NT2/D1 (cell line): ENCODE results near the gene SH3GL2.

ENCODE experiments used
- DNase-seq: peaks from one replicate; pipeline ENCODE4 v3.0.0-alpha.2; 2011; ENCODE audit warnings: low read depth, low spot score
- H3K27me3 ChIP-seq: 2 replicates; pipeline ENCODE4 v1.6.0; 2011; ENCODE audit warnings: mild to moderate bottlenecking; ENCODE audit not compliant: insufficient read length, insufficient read depth
- H3K36me3 ChIP-seq: 2 replicates; pipeline ENCODE4 v1.6.1; 2011; ENCODE audit warnings: mild to moderate bottlenecking, low read length, mixed read lengths; ENCODE audit not compliant: insufficient read depth, insufficient read length
- H3K4me1 ChIP-seq: 2 replicates; pipeline ENCODE4 v1.5.1; 2011; ENCODE audit not compliant: insufficient read depth, insufficient read length
- H3K4me3 ChIP-seq: 2 replicates; pipeline ENCODE4 v1.5.1; 2011; ENCODE audit warnings: low read depth; ENCODE audit not compliant: insufficient read length
- H3K9ac ChIP-seq: 2 replicates; pipeline ENCODE4 v1.6.0; 2011; ENCODE audit warnings: low read depth; ENCODE audit not compliant: insufficient read length
- H3K9me3 ChIP-seq: 2 replicates; pipeline ENCODE4 v1.5.1; 2011; ENCODE audit warnings: mild to moderate bottlenecking, low read length; ENCODE audit not compliant: insufficient read depth
- SUZ12 ChIP-seq: IDR thresholded peaks from 2 replicates; pipeline ENCODE4 v1.6.1; 2011; ENCODE audit not compliant: insufficient read length, insufficient read depth; ENCODE audit errors: extremely low read depth
- YY1 ChIP-seq: IDR thresholded peaks from 2 replicates; pipeline ENCODE4 v1.6.1; 2011; ENCODE audit not compliant: insufficient read length, insufficient read depth
- ZNF274 ChIP-seq: IDR thresholded peaks from 2 replicates; pipeline ENCODE4 v1.6.1; 2011; ENCODE audit warnings: mild to moderate bottlenecking, low read depth, low read length

SH3GL2 gene

GRCh38 chr9:17588395-17588794, 9.5 kb downstream of the SH3GL2 start:
- Histone ChIP-seq H3K4me3 (no peak overlapping the region), H3K36me3 (no peaks in the 10 kb centered on the region), H3K4me1 (no peaks in the 10 kb centered on the region), H3K9ac (no peak overlapping the region), H3K27me3 (no peaks in the 10 kb centered on the region), H3K9me3 (no peaks in the 10 kb centered on the region)
- no peak for DNase-seq
- TF ChIP-seq ZNF274 (no peak), YY1 (no peak), SUZ12 (no peak)

DNA sequence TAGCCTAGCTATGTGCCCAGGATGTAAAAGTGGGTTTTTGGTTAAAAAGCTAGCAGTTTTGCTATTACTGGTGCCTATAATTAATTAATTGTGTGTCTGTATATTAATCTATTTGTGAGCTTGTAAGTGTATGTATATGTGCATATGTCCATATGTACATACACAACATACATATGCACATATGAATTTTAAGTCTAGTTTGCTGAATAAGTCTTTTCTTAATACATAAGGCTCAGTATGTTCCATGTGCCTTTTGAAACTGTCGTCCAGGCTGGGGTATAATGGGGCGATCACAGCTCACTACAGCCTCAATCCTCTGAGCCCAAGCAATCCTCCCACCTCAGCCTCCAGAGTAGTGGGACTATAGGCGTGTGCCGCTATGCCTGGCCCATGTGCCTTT, 10.1 kb downstream of the SH3GL2 start:
- Histone ChIP-seq H3K27me3 (no peaks in the 10 kb centered on the region), H3K36me3 (no peaks in the 10 kb centered on the region), H3K4me3 (no peak overlapping the region), H3K4me1 (no peaks in the 10 kb centered on the region), H3K9ac (no peak overlapping the region), H3K9me3 (no peaks in the 10 kb centered on the region)
- DNase-seq, result no peak
- no peak for TF ChIP-seq SUZ12
- TF ChIP-seq YY1, result no peak
- no peak for TF ChIP-seq ZNF274

DNA sequence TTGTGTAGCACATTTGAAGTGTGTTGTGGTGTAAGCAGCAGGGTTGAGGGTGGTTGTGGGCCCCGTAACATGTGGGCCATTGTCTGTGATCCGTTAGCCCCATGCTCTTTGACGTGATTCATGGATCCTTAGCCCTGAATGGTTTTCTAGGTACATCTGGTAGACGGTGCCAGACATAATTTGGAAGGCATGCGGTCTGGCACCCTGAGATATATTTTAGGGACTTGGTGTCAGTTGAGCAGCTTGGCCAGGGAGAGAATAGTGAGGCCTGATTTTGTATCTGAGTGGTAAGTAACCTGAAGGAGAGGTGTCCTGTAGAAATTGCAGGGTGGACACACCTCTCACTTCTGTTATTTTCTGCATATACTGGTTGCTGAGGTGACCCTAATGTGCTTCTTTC, 10.9 kb downstream of the SH3GL2 start:
- Histone ChIP-seq H3K4me1 (no peaks in the 10 kb centered on the region), H3K4me3 (no peak overlapping the region), H3K27me3 (no peaks in the 10 kb centered on the region), H3K9ac (no peak overlapping the region), H3K9me3 (no peaks in the 10 kb centered on the region), H3K36me3 (no peaks in the 10 kb centered on the region)
- TF ChIP-seq SUZ12 (no peak), YY1 (no peak), ZNF274 (no peak)
- DNase-seq, result no peak

- Histone ChIP-seq H3K9me3 (no peaks in the 10 kb centered on the region), H3K4me3 (no peak overlapping the region), H3K9ac (no peak overlapping the region), H3K36me3 (no peaks in the 10 kb centered on the region), H3K27me3 (no peaks in the 10 kb centered on the region), H3K4me1 (no peaks in the 10 kb centered on the region)
- no peak for DNase-seq
- TF ChIP-seq SUZ12 (no peak), ZNF274 (no peak), YY1 (no peak)
Observed at GRCh38 chr9:17594961-17595360, 16.1 kb downstream of the SH3GL2 start.

DNA sequence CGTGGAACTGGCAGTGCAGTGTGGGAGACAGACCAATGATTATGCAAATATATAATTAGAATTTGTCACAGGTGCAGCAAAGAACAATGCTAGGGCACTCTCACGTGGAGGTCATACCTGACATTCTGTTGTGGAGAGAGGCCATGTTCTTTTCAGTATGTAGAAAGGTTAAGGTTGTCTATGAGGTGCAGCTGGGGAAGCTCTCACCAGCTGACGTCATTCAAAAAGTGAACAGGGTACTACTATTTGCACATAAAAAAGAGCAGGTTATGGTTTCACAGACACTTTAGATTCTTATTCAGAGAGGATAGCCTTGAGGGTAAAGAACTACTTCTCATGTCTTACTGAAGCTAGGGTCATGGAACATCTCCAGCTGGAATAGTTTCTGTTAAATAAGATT, 19.1 kb downstream of the SH3GL2 start:
- no peak for DNase-seq
- no peaks in the 10 kb centered on the region for H3K36me3 ChIP-seq
- H3K4me1 ChIP-seq, result no peaks in the 10 kb centered on the region
- no peak for TF ChIP-seq ZNF274
- TF ChIP-seq YY1, result no peak
- no peak for TF ChIP-seq SUZ12
- H3K27me3 ChIP-seq, result no peaks in the 10 kb centered on the region
- H3K9ac ChIP-seq, result no peak overlapping the region
- H3K4me3 ChIP-seq, result no peak overlapping the region
- H3K9me3 ChIP-seq, result no peaks in the 10 kb centered on the region

DNA sequence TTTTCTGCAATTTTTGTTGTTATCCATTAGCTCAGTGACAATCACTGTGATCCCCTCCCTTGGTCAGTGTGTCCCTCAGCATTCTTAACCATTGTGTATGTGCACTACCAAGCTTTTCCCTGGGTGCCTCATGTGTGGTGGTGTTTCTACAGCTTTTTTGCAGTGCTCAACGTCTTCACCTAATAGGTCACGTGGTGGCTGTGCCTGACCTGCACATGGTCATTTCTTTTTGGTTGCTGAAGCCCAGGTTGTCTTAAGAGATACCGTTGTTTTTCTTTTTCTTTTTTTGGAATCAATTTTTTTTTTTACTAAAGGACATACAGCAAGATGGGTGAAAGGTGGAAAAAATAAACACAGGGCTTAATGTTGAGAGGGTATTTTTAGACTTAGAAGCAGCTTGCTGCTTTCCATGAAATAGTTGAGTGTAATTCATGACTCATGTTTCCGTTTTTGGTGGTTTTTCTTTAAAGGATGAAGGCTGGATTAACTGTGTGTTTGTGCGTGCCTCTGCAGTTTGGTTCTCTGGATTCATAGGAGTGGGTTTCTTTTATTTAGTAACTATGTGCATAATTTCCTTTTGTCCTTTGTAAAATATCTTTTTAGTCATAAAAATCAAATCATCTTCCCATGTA, 22.2 kb downstream of the SH3GL2 start:
- no peak overlapping the region for H3K4me3 ChIP-seq
- TF ChIP-seq ZNF274, result no peak
- TF ChIP-seq YY1, result no peak
- TF ChIP-seq SUZ12, result no peak
- H3K9me3 ChIP-seq, result no peaks in the 10 kb centered on the region
- no peak for DNase-seq
- no peaks in the 10 kb centered on the region for H3K4me1 ChIP-seq
- no peaks in the 10 kb centered on the region for H3K36me3 ChIP-seq
- no peak overlapping the region for H3K9ac ChIP-seq
- H3K27me3 ChIP-seq, result no peaks in the 10 kb centered on the region

DNA sequence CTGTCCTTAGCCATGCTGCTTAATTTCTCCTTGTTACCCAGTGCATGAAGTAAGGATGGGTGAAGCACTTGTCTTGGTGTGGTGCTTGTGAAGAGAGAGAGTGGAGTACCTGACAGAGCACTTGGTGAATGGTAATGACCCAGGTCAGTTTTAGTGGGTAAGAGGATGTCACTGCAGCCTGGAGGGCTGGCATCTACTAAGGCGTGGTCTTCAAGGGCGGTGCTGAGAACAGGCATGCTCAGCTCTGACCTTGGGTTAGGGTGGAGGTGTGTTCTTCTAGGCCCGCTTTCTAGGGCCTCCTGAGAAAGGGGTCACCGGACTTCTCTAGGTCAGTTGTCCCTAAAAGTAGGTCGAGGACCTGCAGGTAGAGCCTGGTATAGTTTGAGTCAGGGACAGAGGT, 25.7 kb downstream of the SH3GL2 start:
- Histone ChIP-seq H3K4me1 (no peaks in the 10 kb centered on the region), H3K36me3 (no peaks in the 10 kb centered on the region), H3K9ac (no peak overlapping the region), H3K4me3 (no peak overlapping the region), H3K9me3 (no peaks in the 10 kb centered on the region), H3K27me3 (no peaks in the 10 kb centered on the region)
- DNase-seq, result no peak
- TF ChIP-seq YY1 (no peak), ZNF274 (no peak), SUZ12 (no peak)

DNA sequence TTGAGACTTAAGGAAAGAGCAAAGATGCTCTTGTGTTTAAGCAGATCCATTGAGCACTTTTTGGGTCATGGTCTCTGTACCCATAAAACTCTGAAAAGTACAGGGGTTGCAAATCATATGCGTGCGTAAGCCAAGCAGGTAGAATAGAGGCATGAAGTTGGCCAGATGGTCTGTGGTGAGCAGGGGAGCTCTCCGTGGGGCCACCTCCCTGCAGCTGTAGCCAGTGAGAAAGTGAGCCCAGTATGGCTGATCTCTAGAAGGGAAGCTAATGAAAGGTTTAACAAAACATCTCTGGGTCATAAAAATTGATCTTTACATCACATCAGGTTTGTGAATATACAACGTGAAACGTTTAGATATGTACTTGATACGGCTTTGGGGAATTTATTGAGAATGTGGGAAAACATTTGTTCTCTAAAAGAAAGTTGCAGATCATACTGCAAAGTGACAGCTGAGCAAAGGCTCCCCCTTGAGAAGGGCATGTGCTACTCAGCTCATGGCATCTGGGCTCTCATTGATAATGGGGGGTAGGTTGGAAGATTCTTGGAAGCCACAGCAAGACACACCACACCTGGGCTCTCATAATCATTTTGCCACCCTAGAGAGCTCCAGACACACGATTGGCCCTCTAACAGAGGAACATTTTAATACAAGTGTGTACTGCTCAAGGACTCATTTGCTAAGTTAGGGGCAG, 30.6 kb downstream of the SH3GL2 start:
- TF ChIP-seq SUZ12 (no peak), ZNF274 (no peak), YY1 (no peak)
- no peaks in the 10 kb centered on the region for H3K36me3 ChIP-seq
- H3K4me1 ChIP-seq, result no peaks in the 10 kb centered on the region
- H3K27me3 ChIP-seq, result no peaks in the 10 kb centered on the region
- no peak overlapping the region for H3K9ac ChIP-seq
- DNase-seq, result no peak
- no peak overlapping the region for H3K4me3 ChIP-seq
- H3K9me3 ChIP-seq, result no peaks in the 10 kb centered on the region
